ENCODE measurements around the gene EIF4G2.
A peak's percentile ranks its signal among the peaks of the same experiment; 100 is the strongest.

EIF4G2 gene

DNA sequence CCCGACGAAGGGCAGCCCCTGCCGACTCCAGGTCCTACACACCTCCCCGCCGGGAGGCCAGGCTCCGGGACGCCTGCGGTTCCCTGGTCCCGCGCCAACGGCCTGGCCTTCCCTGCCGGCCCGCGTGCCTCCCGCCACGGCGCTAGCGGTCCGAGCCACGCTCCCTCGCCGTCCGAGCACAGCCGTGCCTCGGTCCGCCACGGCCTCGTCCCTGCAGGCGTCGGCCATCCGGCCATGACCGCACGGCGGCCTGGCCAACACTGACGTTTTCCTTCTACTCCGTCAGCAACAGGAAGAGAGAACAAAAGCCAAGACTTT lies 532 bp downstream of the EIF4G2 start:
- TF ChIP-seq, protein P1, sequence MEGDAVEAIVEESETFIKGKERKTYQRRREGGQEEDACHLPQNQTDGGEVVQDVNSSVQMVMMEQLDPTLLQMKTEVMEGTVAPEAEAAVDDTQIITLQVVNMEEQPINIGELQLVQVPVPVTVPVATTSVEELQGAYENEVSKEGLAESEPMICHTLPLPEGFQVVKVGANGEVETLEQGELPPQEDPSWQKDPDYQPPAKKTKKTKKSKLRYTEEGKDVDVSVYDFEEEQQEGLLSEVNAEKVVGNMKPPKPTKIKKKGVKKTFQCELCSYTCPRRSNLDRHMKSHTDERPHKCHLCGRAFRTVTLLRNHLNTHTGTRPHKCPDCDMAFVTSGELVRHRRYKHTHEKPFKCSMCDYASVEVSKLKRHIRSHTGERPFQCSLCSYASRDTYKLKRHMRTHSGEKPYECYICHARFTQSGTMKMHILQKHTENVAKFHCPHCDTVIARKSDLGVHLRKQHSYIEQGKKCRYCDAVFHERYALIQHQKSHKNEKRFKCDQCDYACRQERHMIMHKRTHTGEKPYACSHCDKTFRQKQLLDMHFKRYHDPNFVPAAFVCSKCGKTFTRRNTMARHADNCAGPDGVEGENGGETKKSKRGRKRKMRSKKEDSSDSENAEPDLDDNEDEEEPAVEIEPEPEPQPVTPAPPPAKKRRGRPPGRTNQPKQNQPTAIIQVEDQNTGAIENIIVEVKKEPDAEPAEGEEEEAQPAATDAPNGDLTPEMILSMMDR (IDR thresholded peaks at IDR 0.05; ENCODE audit: borderline replicate concordance, extremely low read depth, low read length, poor library complexity, severe bottlenecking): no peak
- TF ChIP-seq EZH2 (IDR thresholded peaks at IDR 0.05; ENCODE audit: borderline replicate concordance, low read depth, low read length, severe bottlenecking): no peak
- H3K9me3 ChIP-seq (ENCODE audit: insufficient read depth, low read length, severe bottlenecking): no peaks in the 10 kb centered on the region
- DNase-seq (no peak), ATAC-seq (ENCODE audit: insufficient read depth, low read depth) (no peak)
- peak overlapping the region; percentile 100 for H3K9ac ChIP-seq (ENCODE audit: low read depth, low read length)
- peaks cover 55% of the 10 kb centered on the region for H3K4me1 ChIP-seq (ENCODE audit: insufficient read depth, low read length)
- H3K27me3 ChIP-seq (ENCODE audit: insufficient read depth, low read length, poor library complexity): no peaks in the 10 kb centered on the region
- peak overlapping the region; percentile 84 for H2AFZ ChIP-seq (ENCODE audit: low read depth, low read length)
- H4K20me1 ChIP-seq (ENCODE audit: insufficient read depth, low read length): peaks cover 34% of the 10 kb centered on the region; the same call in 1 of the 2 replicates
- peak overlapping the region; percentile 76 for H3K4me2 ChIP-seq (ENCODE audit: insufficient read depth, low read length)
- H3K79me2 ChIP-seq (ENCODE audit: insufficient read depth, low read length): peaks cover 55% of the 10 kb centered on the region
- peak overlapping the region; percentile 80 to 92 for H3K4me3 ChIP-seq (ENCODE audit: low read depth in 1 of 2, low read length in 2 of 2)
- peak overlapping the region; percentile 99 for H3K27ac ChIP-seq (ENCODE audit: low read length)
- peaks cover 51% of the 10 kb centered on the region for H3K36me3 ChIP-seq (ENCODE audit: insufficient read depth, low read length)

DNA sequence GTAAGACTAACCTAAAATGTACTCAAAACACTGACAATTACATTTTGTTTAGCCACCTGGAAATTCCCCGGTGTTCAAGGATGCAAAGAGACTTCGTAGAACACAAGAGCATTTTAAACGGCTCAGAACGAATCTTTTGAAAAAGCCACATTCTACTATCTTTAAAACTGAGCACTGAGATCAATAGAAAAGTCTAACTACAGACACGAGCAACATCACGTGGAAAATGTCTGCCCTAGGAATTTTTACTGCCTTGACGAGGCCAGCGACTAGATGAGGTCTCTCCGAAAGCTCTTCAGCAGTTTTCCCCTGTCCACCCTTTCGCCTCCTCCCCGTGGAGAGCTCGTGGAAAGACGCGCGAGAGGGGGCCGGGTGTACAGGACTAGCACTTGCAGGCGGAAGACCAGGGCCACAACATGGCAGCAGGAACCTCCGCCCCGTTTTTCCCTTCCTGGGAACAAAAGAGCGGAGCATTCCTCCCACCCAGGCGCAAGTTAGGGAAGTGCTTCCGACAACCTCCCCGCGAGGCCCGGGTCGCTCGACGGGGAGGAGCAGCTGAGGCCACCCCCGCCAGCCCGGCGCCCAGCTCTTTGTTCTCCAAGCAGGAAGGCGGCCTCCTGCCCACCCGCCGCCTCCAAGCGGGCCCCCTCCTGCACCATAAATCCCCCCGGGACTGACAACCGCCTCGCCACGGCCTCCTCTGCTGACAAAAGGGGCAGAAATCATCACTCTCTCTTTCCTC lies 1.1 kb downstream of the EIF4G2 start:
- ATAC-seq (ENCODE audit: insufficient read depth, low read depth) (peak; percentile 8; the same call in 2 of the 3 replicates), DNase-seq (peak; percentile 69)
- Histone ChIP-seq H3K4me1 (ENCODE audit: insufficient read depth, low read length) (peaks cover 57% of the 10 kb centered on the region), H3K9me3 (ENCODE audit: insufficient read depth, low read length, severe bottlenecking) (no peaks in the 10 kb centered on the region), H4K20me1 (ENCODE audit: insufficient read depth, low read length) (peaks cover 34% of the 10 kb centered on the region; the same call in 1 of the 2 replicates), H3K4me2 (ENCODE audit: insufficient read depth, low read length) (peak overlapping the region; percentile 76), H3K27me3 (ENCODE audit: insufficient read depth, low read length, poor library complexity) (no peaks in the 10 kb centered on the region), H3K27ac (ENCODE audit: low read length) (peak overlapping the region; percentile 99), H3K9ac (ENCODE audit: low read depth, low read length) (peak overlapping the region; percentile 100), H3K36me3 (ENCODE audit: insufficient read depth, low read length) (peaks cover 56% of the 10 kb centered on the region), H3K79me2 (ENCODE audit: insufficient read depth, low read length) (peaks cover 55% of the 10 kb centered on the region), H3K4me3 (ENCODE audit: low read depth in 1 of 2, low read length in 2 of 2) (peak overlapping the region; percentile 80 to 92), H2AFZ (ENCODE audit: low read depth, low read length) (peak overlapping the region; percentile 84)
- TF ChIP-seq EZH2 (IDR thresholded peaks at IDR 0.05; ENCODE audit: borderline replicate concordance, low read depth, low read length, severe bottlenecking): no peak
- TF ChIP-seq, protein P1 (IDR thresholded peaks at IDR 0.05; ENCODE audit: borderline replicate concordance, extremely low read depth, low read length, poor library complexity, severe bottlenecking): no peak

DNA sequence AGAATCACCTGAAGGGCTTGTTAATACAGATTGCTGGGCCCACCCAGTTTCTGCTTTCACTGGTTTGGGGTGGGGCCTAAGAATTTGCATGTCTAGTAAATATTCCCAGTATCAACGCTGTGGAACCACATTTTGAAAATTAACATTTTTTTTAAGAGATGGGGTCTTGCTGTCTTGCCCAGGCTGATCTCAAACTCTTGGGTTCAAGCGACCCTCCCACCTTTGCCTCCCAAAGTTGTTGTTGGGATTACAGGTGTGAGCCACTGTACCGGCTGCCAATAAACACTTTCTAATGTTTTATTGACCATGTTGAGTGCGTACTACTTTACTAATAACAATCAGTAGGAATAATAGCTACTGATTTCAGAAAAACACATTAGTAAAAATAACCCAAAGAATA lies 2.5 kb downstream of the EIF4G2 start:
- peak overlapping the region; percentile 100; the same call in 1 of the 2 replicates for H3K9ac ChIP-seq (ENCODE audit: low read depth, low read length)
- peak overlapping the region in 1 of 2 experiments; percentile 92; a peak in 3 of 4 replicates for H3K4me3 ChIP-seq (ENCODE audit: low read depth in 1 of 2, low read length in 2 of 2)
- TF ChIP-seq, protein P1 (IDR thresholded peaks at IDR 0.05; ENCODE audit: borderline replicate concordance, extremely low read depth, low read length, poor library complexity, severe bottlenecking): no peak
- TF ChIP-seq EZH2 (IDR thresholded peaks at IDR 0.05; ENCODE audit: borderline replicate concordance, low read depth, low read length, severe bottlenecking): no peak
- peak overlapping the region; percentile 76 for H3K4me2 ChIP-seq (ENCODE audit: insufficient read depth, low read length)
- ATAC-seq (ENCODE audit: insufficient read depth, low read depth): no peak
- H3K27me3 ChIP-seq (ENCODE audit: insufficient read depth, low read length, poor library complexity): no peaks in the 10 kb centered on the region
- no peak for DNase-seq
- H3K4me1 ChIP-seq (ENCODE audit: insufficient read depth, low read length): peaks cover 61% of the 10 kb centered on the region
- peaks cover 38% of the 10 kb centered on the region; the same call in 1 of the 2 replicates for H4K20me1 ChIP-seq (ENCODE audit: insufficient read depth, low read length)
- peaks cover 61% of the 10 kb centered on the region for H3K79me2 ChIP-seq (ENCODE audit: insufficient read depth, low read length)
- no peak overlapping the region for H2AFZ ChIP-seq (ENCODE audit: low read depth, low read length)
- peaks cover 71% of the 10 kb centered on the region for H3K36me3 ChIP-seq (ENCODE audit: insufficient read depth, low read length)
- H3K9me3 ChIP-seq (ENCODE audit: insufficient read depth, low read length, severe bottlenecking): no peaks in the 10 kb centered on the region
- no peak overlapping the region for H3K27ac ChIP-seq (ENCODE audit: low read length)
